ENCODE results near the gene NOG. TPM values are rescaled to one million over a fixed set of nuclear protein-coding genes. Genes with fewer than 3 reads are reported as not detected.

The NOG gene
- total RNA-seq, 1 experiment from 2014 or later = not detected

Small RNA genes lying within 50 kb of the gene (small RNA-seq; reads per million reads assigned to genes)
- not detected for gene RPL39P33

Other genes starting within 250 kb of the NOG start
- gene C17orf67, start 240.2 kb downstream of the NOG start, total RNA-seq (2014; rRNA removed; shearing (Covaris generic); ENCODE audit: low replicate concordance) = 0.32 TPM in 1 of 2 replicates, not detected in the other
- gene DGKE, start 240.5 kb downstream of the NOG start, total RNA-seq (2014; rRNA removed; shearing (Covaris generic); ENCODE audit: low replicate concordance) = 0.30 and 0.32 TPM in 2 replicates